HEK293T (cell line): Measurements from ENCODE around the gene RHBDD1.

Experiments used
- ARNT ChIP-seq: fragments of 450-650 bp; IDR thresholded peaks from 2 replicates; pipeline ENCODE4 v1.6.1; 2017; ENCODE audit warnings: mild to moderate bottlenecking
- BHLHE40 ChIP-seq: fragments of 450-650 bp; IDR thresholded peaks from 2 replicates; pipeline ENCODE4 v1.6.1; 2016; ENCODE audit warnings: mild to moderate bottlenecking, moderate library complexity, borderline replicate concordance
- ELF4 ChIP-seq: fragments of 450-650 bp; IDR thresholded peaks from 2 replicates; pipeline ENCODE4 v1.6.1; 2017; ENCODE audit warnings: antibody characterized with exemption
- FOXK2 ChIP-seq: fragments of 450-650 bp; IDR thresholded peaks from 2 replicates; pipeline ENCODE4 v1.6.1; 2016; ENCODE audit warnings: mild to moderate bottlenecking
- FOXM1 ChIP-seq: fragments of 450-650 bp; IDR thresholded peaks from 2 replicates; pipeline ENCODE4 v1.6.1; 2017; ENCODE audit warnings: mild to moderate bottlenecking, borderline replicate concordance
- HDGF ChIP-seq: fragments of 450-650 bp; IDR thresholded peaks from 2 replicates; pipeline ENCODE4 v1.6.1; 2017; ENCODE audit warnings: antibody characterized with exemption, borderline replicate concordance
- SP1 ChIP-seq: fragments of 450-650 bp; IDR thresholded peaks from 2 replicates; pipeline ENCODE4 v1.6.1; 2017
- SUZ12 ChIP-seq: fragments of 450-650 bp; IDR thresholded peaks from 2 replicates; pipeline ENCODE4 v1.6.1; 2016; ENCODE audit warnings: mild to moderate bottlenecking
- TARDBP ChIP-seq: fragments of 450-650 bp; IDR thresholded peaks from 2 replicates; pipeline ENCODE4 v1.6.1; 2016
- ZNF384 ChIP-seq: fragments of 450-650 bp; IDR thresholded peaks from 2 replicates; pipeline ENCODE4 v1.6.1; 2016
- TF ChIP-seq, protein P1 (sequence below): fragments of 450-650 bp; IDR thresholded peaks from 2 replicates; pipeline ENCODE4 v1.6.1; 2016

DNA sequence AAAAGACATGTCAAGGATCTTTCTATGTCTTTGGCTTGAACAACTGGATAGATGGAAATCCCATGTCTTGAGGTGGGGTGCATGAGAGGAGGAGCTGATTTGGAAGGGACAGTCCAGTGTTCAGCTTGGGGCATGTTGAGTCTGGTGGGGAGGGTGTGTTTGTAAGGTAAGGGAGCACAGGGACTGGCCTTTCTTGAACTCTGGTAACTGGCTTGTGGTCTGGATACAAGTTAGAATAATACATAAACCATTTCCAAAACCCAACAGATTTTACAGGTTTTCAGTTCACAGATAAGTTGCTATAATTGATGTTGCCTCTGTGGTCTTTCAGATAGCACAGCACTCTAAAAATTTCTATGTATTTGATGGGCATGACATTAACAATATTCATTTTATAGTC lies 24.2 kb downstream of the RHBDD1 start:
- TF ChIP-seq, protein P1, sequence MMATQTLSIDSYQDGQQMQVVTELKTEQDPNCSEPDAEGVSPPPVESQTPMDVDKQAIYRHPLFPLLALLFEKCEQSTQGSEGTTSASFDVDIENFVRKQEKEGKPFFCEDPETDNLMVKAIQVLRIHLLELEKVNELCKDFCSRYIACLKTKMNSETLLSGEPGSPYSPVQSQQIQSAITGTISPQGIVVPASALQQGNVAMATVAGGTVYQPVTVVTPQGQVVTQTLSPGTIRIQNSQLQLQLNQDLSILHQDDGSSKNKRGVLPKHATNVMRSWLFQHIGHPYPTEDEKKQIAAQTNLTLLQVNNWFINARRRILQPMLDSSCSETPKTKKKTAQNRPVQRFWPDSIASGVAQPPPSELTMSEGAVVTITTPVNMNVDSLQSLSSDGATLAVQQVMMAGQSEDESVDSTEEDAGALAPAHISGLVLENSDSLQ = no peak
- no peak for TF ChIP-seq SUZ12
- no peak for TF ChIP-seq SP1
- no peak for TF ChIP-seq TARDBP
- TF ChIP-seq FOXM1 = no peak
- TF ChIP-seq ZNF384 = no peak
- no peak for TF ChIP-seq ARNT
- TF ChIP-seq FOXK2 = no peak
- TF ChIP-seq ELF4 = no peak
- no peak for TF ChIP-seq BHLHE40
- no peak for TF ChIP-seq HDGF
